HG02970 (cell line): Measurements from ENCODE around the gene RHEX.
"Not testable (repeated sequence)": the region's sequence is repeated elsewhere in the genome, so short reads cannot be mapped to it uniquely, and the experiment has no call there.

ENCODE experiments used
- ATAC-seq: cut with Tn5 transposase; IDR thresholded peaks from one replicate; pipeline ENCODE4 v1.9.1; 2021; ENCODE audit warnings: mild to moderate bottlenecking, moderate library complexity, moderate number of reproducible peaks; ENCODE audit not compliant: unreplicated experiment, low FRiP score

The RHEX gene

DNA sequence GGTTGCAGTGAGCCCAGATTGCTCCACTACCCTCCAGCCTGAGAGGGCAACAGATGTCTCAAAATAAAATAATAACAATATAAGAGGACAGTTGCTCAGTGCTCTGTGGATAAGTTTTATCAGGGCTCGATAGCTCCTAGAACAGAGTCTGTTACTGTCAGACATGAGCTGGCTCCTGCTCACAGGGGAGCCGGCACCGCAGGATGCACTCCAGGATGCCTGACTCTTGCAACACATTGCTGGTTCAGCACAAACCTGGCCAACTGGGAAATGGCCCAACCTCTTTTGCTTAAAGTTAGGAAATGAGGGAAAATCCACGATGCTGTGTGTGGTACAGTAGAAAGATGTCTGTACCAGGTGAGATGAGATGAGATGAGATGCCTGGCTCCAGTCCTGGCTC, 23.5 kb upstream of the RHEX start:
- no peak for ATAC-seq

DNA sequence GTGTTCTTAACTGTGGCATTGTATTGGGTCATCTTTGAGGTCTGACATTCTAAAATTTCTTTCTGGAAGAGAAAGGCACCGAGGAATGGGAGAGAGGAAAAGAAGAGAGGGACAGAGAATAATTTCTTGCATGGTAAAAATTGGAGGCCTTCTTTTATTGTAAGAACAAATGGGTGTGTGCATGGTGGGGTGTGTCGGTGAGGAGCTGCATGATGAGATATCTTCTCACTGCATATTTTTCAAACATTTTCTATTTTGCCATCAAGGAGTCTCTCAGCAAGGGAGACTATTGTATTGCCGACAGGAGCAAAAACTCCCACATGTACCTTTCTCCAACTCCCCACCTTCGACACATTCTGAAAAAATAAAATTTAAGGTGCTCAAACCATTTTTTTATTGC, 22.8 kb upstream of the RHEX start:
- no peak for ATAC-seq

DNA sequence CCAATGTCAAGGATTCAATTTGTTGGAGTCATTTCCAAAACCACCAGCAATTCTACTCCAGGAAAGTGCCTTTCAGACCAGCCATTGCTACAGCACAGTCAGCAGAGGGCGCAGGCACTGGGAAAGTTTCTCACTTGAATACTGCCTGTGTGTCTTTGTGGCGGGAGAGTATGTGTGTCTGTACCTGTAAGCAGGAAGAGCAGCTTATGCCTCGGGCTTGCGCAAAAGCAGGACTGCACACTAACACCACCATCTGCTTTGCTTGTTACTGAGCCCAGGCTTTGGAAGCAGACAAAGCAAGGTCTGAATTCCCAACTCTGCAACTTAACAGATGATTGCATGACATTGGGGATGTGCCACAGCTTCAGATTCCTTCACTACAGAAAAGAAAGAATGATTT, 22.3 kb upstream of the RHEX start:
- no peak for ATAC-seq

DNA sequence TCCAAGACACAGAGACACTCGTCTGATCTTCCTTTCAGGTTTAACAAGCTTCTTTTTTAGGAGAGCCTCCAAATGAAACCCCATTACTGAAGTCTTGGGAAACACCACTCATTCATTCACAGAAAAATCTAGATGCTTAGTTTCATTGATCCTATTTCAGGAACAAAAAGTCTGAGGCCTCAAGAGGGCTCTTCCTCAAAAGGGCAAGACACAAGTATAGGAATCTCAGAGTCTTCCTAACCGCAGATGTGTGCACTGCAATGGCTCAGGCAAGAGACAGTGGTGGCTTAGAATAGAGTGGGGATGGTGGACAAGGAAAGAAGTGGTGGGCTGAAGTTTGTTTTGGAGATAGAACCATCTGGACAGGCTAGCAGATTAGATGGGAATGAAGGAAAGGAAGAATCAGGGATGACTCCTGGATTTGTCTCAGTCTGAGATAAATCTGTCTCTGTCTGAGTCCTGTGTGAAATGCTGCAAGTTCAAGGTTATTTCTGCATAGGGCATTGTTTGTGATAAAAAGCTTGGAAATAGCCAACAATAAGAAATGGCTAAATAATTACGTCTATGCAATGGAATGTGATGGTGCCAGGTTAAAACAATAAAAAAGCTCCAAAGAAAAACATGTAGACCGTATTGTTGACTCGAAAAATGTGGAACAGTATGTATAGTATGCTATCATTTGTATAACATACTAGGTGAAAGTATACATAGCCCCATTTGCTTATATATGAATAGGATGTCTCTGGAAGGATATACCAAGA, 20.4 kb upstream of the RHEX start:
- ATAC-seq = no peak

DNA sequence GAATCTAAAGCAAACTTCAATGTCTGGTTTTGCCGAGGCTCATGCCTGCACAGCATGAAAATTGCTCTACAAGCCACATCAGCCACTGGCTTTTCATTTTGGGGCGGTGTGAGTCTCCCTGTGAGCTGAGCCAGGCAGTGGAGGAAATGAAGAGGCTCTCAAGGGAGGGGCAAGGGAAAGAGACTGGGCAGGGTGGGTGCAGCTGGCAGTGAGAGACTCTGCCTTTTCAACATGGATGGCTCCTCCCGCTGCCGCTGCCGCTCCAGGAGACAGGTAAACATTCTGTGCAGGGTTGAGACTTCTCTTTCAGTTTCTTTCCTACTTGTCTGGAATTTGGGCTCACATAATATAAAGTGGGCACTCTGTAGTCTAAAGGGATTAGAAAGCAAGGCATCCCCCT, 17.9 kb upstream of the RHEX start:
- ATAC-seq = no peak

DNA sequence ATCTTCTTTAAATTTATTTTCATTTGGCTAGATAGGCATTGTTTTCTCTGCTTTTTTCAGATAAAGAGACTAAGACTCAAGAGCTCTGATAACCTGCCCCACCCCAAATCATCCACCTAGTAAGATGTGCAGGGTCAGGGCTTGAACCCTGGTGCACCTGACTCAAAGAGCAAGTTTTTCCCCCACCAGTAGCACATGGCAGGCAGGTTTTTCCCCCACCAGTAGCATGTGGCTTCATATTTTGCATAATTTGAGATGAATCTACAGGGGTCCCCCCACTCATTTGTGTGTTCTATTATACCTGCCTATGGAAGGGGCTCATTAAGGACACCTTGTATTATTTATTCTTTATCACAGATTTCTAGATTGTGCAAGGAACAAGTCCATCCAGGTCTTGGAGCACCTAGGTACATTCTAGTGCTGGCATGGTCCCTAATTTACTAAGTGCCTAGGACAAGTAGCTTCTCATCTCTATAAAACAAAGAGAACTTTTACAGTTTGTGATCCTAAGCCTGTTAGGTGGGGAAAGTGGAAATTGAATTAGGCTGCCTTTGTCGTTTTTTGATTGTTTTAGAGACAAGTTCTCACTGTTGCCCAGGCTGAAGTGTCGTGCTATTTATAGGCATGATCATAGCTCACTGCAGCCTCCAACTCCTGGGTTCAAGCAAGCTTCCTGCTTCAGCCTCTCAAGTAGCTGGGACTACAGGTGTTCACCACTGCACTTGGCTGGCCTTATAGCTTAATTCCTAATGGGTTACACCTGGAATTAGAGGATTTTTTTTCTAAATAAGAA, 16.1 kb upstream of the RHEX start:
- no peak for ATAC-seq

DNA sequence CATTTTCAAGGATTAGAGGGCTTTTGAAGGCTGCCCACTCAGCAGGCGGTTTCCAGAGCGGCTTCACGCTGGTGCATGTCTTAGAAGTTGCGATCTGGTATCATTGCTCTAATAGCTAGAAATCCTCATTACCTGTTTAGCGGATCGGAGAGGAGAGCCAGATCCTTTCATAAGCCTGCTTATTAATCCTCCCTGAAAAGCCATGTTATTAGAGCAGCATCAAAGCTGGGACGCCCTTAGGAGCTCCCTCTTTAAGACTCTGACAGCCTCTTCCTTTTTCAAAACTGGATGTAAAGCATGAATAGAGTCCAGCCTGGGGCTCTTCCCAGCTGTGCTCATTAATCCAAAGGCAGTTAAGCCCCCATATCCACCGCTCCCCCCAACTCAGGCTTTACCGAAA, 15.4 kb upstream of the RHEX start:
- ATAC-seq = no peak

DNA sequence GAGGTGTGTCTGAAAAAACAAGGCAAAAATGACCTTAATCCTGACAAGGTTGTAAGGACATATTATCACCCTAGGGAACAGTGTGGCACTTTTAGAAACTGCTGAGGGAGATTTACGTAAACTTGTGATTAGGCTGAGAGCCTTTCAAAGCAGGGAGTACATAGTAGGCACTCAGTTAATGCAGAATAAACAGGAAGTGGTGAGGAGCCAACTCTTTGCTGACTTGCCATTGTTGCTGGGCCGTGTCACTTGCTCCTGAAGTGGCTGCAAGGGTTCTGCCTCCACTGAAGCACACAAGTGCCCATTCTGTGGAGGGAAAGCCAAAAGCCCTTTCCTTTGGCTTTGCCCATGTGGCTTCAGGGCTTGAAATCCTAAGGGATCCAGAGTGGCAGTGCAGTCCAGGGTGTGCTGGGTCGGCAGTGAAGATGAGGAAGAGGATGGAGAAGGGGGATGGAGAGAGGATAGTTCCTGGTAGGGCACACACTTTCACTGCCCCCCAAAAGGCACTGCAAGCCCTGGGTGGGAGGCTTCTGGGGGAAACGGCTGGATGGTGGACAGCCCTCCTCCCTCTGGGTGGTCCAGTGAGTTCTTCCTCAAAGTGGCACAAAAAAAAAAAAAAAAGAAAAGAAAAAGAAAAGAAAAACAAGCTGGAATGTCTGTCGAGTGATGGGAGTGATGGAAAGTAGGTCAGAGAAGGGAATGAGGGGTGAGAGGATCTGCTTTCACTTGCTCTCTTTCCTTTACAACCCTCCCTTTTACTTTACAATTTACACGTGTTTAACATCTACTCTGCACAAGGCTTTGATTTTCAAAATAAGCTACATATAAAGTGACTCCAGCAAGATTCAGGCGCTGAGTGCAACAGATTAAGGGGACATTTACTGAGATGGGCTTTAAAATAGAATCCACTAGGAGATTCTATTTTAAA, 13.7 kb upstream of the RHEX start:
- no peak for ATAC-seq

DNA sequence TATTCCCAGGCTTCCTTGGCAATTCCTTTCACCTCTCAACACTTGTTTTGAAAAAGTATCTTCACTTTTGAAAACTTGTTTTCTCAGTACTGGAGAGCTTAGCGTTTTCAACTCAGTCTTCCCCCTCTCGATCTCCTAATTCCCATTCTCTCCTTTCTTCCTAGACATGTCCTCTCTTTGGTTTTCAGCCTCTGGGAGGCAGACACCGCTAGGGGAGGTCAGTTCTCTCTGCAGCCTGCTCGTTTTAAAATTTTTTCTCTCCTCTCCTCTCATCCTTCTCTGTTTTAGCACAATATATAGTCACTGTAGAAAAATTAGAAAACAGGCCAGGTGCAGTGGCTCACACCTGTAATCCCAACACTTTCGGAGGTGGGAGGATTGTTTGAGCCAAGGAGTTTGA, 12.6 kb upstream of the RHEX start:
- ATAC-seq = no peak

DNA sequence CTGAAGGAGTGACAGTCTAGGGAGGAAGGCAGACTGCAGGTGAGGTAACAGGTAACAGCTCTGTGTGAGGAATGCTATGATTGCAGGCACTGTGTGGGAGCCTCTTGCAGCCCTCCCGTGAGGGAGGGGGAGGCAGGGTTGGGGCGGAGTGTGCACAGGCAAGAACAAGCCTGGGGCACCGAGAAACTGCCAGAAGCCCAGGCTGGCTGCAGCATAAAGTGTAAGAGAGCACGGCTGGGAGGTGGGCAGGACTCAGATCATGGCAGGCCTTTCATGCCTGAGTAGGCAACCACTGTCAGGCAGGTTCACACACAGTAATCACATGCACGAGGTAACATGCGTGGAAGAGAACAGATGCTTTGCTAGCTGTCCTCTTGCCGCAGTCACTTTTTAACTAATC, 11.3 kb upstream of the RHEX start:
- no peak for ATAC-seq

DNA sequence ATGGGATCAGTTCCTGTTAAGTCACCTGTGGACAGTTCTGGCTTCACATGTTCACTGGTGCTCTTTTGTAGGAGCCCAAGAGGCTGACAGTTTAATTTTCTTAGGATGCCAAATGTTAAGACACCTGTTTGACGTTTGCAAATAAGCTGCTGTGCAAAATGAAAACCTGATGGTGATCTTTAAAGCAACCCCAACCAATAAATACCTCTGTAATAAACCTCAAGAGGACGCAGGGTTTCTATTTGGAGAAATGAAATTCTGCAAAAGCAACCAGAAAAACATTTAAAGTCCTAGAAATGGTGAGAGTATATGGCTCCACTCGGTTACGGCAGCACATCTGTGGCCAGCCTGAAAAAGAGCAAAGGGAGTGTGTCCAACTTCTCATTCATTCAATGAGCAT, 5.7 kb upstream of the RHEX start:
- ATAC-seq = no peak

DNA sequence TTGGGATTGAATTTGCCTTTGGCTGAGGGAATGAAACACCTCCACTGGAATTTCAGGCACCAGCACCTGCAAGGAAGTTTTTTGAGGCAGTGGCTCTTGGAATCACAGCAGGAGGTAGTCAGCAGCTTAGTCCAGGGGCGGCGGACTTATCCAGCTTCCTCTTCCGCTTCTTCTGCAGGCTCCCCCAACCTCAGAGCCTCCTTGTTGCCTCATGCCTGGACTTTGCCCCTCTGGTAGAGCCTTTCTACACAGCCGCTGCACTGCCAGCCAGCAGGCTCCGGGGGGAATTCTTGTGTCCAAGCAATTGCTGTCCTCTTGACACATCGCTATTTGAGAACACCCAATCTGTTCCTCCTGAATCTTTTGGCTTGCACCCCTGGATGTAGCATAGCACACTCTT, 4.4 kb upstream of the RHEX start:
- ATAC-seq = no peak

DNA sequence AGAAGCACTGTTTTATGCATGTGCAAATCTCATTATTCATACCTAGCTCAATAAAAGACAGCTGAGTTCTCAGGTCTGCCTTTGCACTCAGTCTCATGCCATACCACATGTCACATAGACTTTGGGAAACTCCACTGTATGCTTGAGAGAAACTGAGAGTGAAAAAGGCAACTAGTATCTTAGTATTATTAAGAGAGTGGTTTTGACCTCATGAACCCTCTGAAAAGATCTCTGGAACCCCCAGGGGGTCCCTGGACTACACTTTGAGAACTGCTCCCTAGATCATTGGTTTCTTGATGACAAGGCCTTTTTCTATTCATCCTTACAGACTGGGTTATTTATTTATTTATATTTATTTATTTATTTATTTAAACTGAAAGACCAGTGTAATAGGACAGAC, 3.7 kb upstream of the RHEX start:
- peak; percentile 32 for ATAC-seq

DNA sequence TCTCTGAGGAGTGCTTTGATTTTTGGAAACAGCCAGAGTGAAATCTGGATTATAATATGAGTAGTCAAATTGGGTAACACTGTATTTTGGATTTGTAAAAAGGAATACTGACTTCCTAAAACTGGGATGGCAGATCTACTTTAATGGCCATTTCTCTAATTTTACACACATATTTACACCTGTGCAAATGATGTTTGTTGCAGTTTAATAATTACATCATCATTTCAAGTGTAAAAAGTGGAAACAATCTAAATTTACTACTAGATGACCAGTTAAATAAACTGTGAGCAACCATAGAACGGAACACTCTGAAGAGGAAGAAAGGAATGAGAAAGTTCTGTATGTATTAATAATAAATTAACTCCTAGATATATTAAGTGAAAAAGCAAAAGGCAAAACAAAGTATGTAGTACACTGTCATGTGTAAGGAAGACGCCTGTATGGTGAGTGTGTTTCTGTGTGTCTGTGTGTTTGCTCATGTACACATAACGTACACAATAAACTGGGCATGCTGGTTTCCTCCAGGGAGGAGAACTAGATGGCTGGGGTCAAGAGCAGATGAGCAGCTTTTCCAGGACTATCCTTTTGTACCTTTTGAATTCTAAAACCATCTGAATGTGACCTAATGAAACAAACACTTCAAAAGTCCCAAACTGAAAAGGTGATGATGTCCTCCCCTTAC, 2.9 kb upstream of the RHEX start:
- no peak for ATAC-seq

DNA sequence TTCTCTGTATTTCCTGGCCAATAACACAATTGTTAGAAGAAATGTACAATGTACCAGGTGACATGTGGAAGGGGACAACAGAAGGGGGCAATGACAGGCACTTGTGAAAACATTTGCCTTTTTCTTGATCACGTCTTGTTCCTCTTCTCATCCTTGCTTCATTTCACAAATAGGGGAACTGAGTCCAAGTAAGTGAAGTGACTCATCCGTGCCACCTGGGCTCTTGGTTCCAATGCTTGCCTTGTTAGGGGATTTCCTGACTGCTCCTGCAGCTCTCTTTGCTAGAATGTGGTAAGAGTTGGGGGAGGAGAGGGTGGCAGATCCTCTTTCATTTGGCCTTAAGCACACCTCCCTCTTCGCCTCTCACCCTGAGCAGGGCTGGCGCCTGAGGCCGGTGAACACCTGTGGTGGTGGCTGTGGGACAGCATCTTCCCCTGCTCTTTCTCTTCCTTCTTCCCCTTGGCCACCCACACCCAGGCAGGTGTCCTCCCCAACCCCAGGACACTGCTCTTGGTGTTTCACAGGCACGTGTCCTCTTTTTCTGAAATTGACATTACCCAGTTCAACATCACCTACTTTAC, 2.2 kb upstream of the RHEX start:
- ATAC-seq = peak; percentile 80

DNA sequence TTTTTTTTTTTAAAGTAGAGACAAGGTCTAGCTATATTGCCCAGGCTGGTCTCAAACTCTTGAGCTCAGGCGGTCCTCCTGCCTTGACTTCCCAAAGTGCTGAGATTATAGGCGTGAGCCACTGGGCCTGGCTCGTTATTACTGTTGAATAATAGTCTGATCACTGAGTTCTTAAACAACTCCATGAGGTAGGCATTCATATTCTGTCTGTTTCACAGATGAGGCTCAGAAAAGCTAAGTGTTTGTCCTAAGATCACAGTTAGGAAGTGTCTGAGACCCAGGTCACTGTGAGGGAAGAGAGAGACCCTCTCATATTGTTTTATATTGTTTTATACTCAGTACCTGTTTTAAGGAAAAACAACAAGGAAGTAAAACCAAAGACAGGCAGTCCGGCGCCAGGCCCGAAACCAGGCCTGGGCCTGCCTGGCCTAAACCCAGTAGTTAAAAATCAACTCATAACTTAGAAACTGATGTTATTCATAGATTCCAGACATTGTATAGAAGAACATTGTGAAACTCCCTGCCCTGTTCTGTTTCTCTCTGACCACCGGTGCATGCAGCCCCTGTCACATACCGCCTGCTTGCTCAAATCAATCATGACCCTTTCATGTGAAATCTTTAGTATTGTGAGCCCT, 625 bp upstream of the RHEX start:
- not testable (repeated sequence) for ATAC-seq

DNA sequence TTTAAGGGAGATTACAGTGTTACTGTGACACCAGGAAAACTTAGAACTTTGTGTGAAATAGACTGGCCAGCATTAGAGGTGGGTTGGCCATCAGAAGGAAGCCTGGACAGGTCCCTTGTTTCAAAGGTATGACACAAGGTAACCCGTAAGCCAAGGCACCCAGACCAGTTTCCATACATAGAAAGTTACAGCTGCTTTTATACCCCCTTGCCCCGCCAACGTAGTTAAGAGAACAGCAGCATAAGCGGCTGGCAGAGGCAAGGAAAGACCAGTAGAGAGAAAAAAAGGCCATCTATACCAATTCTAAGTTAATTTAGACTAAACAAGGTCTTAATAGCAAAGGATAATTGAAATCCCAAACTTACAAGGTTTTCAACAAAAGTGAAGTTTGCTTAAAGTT, 643 bp downstream of the RHEX start:
- ATAC-seq = not testable (repeated sequence)

DNA sequence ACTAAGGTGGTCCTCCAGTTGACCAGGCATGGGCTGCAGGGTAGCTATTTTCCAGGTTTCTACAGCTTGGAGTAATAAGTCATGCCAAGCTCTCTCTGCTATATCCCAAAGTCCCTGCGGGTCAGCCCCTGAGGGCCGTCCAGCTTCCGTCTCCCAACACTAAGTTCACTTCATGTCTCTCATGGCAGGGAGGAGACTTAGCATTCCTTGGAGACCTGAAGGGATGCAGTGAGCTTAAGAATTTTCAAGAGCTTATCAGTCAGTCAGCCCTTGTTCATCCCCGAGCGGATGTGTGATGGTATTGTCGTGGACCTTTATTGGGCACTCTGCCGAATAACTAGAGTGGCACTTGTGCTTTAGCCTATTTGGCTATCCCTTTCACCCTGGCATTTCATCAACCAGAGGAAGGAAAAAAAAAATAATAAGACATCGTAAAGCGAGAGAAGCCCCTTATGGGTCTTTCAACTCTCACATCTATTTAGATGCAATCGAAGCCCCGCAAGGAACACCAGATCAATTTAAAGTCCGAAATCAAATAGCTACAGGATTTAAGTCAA, 2.2 kb downstream of the RHEX start:
- ATAC-seq = not testable (repeated sequence)

DNA sequence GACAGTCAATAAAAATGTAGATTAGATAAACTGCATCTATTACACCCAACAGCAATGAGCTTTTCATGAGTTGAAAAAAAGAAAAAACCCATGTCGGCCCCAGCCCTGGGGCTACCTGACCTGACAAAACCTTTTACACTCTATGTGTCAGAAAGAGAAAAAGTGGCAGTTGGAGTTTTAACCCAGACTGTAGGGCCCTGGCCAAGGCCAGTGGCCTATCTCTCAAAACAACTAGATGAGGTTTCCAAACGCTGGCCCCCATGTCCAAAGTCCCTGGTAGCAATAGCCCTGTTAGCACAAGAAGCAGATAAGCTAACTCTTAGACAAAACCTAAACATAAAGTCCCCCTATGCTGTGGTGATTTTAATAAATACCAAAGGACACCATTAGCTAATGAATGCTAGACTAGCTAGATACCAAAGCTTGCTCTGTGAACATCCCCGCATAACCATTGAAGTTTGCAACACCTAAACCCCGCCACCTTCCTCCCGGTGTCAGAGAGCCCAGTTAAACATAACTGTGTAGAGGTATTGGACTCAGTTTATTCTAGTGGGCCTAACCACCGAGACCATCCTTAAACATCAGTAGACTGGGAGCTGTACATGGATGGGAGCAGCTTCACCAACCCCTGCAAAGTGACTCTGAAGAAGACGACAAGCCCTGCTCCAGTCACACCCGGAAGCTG, 2.8 kb downstream of the RHEX start:
- not testable (repeated sequence) for ATAC-seq
